ENCODE results near the gene LRRC45. TPM values are rescaled to one million over a fixed set of nuclear protein-coding genes. Genes with fewer than 3 reads are reported as not detected.
A peak's percentile ranks its signal among the peaks of the same experiment; 100 is the strongest.

The LRRC45 gene
- total and polyA plus RNA-seq, 9 of the 15 experiments (the other 6 are each of a cell fraction or from before 2014, with no cell fraction given): 3.5 to 21.5 (median 11.2) TPM; not detected in 2

GRCh38 chr17:82006468-82007227, 16.5 kb upstream of the LRRC45 start:
- Histone ChIP-seq H3K9me1 (ENCODE audit: control insufficient read depth, insufficient read depth, low read length) (peaks cover 3% of the 10 kb centered on the region), H3K4me2 (ENCODE audit: insufficient read depth, low read length) (no peak overlapping the region), H3K9ac (ENCODE audit: insufficient read depth in 1 of 2, low read depth in 2 of 2, low read length in 2 of 2) (peak overlapping the region in 1 of 2 experiments; percentile 14; a peak in 1 of 4 replicates), H3K27ac (ENCODE audit: extremely low read depth, low read depth, low read length) (no peak overlapping the region), H4K20me1 (replicated peaks; ENCODE audit: control insufficient read depth, insufficient read depth, low read length) (0 out of 2 replicates have a peak, but pooled peaks cover 4% of the 10 kb centered on the region), H3K9me3 (replicated peaks; ENCODE audit: control insufficient read depth, insufficient read depth, low read depth, low read length) (no peaks in the 10 kb centered on the region), H3K79me2 (ENCODE audit: control insufficient read depth, insufficient read depth, low read length) (no peaks in the 10 kb centered on the region), H3K27me3 (ENCODE audit: control insufficient read depth in 2 of 2, insufficient read depth in 2 of 2, low read length in 2 of 2) (no peaks in the 10 kb centered on the region), H2AFZ (ENCODE audit: low read depth, low read length) (no peak overlapping the region), H3K4me3 (no peak overlapping the region), H3K36me3 (ENCODE audit: control insufficient read depth, insufficient read depth, low read length) (no peaks in the 10 kb centered on the region; the same call in 2 of the 3 replicates), H3K4me1 (replicated peaks in 1 of 2; ENCODE audit: control insufficient read depth in 2 of 2, insufficient read depth in 2 of 2, low read length in 2 of 2) (peaks cover 0 to 71% of the 10 kb centered on the region in 2 experiments; a peak in 1 of 5 replicates)
- DNase-seq (ENCODE audit: extremely low read depth in 1 of 4, low spot score in 3 of 4) (no peak), ATAC-seq (no peak), FAIRE-seq (no peak)
- BruUV-seq (replicated peaks): no TSS peak
- POLR2A ChIA-PET: no interaction called here
- 75% methylated on average over 19 of the region's 24 CpGs for WGBS (ENCODE audit: insufficient coverage, low coverage, missing lambda C conversion rate)
- CTCF ChIA-PET (ENCODE audit: low intra/inter-chr PET ratio): no interaction called here
- intact Hi-C loops (cut with micrococcal nuclease) (no loop called here), in situ Hi-C loops (cut with MboI) (no loop called here)
- TF ChIP-seq ZNF165 (CRISPR knock-in tag; IDR thresholded peaks at IDR 0.05; ENCODE audit: borderline replicate concordance) (no peak), KDM5B (IDR thresholded peaks at IDR 0.05; ENCODE audit: insufficient replicate concordance, low read depth, low read length) (no peak)

- no peaks in the 10 kb centered on the region for H3K79me2 ChIP-seq (ENCODE audit: control insufficient read depth, insufficient read depth, low read length)
- H3K4me3 ChIP-seq: no peak overlapping the region
- peak overlapping the region in 1 of 2 experiments; percentile 14; a peak in 1 of 4 replicates for H3K9ac ChIP-seq (ENCODE audit: insufficient read depth in 1 of 2, low read depth in 2 of 2, low read length in 2 of 2)
- no peak overlapping the region for H3K4me2 ChIP-seq (ENCODE audit: insufficient read depth, low read length)
- peaks cover 3% of the 10 kb centered on the region for H3K9me1 ChIP-seq (ENCODE audit: control insufficient read depth, insufficient read depth, low read length)
- in situ Hi-C loops (cut with MboI) (no loop called here), intact Hi-C loops (cut with micrococcal nuclease) (no loop called here)
- BruUV-seq (replicated peaks): no TSS peak
- H3K27ac ChIP-seq (ENCODE audit: extremely low read depth, low read depth, low read length): no peak overlapping the region
- ChIA-PET POLR2A (no interaction called here), CTCF (ENCODE audit: low intra/inter-chr PET ratio) (no interaction called here)
- no peak overlapping the region for H2AFZ ChIP-seq (ENCODE audit: low read depth, low read length)
- TF ChIP-seq KDM1A (IDR thresholded peaks at IDR 0.05): no peak
- TF ChIP-seq IFI16 (CRISPR knock-in tag; IDR thresholded peaks at IDR 0.05): no peak
- TF ChIP-seq NR2C2 (CRISPR knock-in tag; IDR thresholded peaks at IDR 0.05): no peak
- no peak for TF ChIP-seq NR2C2 (tag; IDR thresholded peaks at IDR 0.05)
- TF ChIP-seq, protein P1, sequence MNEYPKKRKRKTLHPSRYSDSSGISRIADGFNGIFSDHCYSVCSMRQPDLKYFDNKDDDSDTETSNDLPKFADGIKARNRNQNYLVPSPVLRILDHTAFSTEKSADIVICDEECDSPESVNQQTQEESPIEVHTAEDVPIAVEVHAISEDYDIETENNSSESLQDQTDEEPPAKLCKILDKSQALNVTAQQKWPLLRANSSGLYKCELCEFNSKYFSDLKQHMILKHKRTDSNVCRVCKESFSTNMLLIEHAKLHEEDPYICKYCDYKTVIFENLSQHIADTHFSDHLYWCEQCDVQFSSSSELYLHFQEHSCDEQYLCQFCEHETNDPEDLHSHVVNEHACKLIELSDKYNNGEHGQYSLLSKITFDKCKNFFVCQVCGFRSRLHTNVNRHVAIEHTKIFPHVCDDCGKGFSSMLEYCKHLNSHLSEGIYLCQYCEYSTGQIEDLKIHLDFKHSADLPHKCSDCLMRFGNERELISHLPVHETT (CRISPR knock-in tag; conservative IDR thresholded peaks at IDR 0.05 in 1 of 2, IDR thresholded peaks at IDR 0.05 in 1 of 2): no peak
- TF ChIP-seq MTA1 (IDR thresholded peaks at IDR 0.05; ENCODE audit: borderline replicate concordance): no peak
- TF ChIP-seq, protein P2, sequence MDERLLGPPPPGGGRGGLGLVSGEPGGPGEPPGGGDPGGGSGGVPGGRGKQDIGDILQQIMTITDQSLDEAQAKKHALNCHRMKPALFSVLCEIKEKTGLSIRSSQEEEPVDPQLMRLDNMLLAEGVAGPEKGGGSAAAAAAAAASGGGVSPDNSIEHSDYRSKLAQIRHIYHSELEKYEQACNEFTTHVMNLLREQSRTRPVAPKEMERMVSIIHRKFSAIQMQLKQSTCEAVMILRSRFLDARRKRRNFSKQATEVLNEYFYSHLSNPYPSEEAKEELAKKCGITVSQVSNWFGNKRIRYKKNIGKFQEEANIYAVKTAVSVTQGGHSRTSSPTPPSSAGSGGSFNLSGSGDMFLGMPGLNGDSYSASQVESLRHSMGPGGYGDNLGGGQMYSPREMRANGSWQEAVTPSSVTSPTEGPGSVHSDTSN (CRISPR knock-in tag; IDR thresholded peaks at IDR 0.05; ENCODE audit: low read depth): no peak
- TF ChIP-seq, protein P2 (tag; conservative IDR thresholded peaks at IDR 0.05; ENCODE audit: low read depth): no peak
- TF ChIP-seq CBX2 (IDR thresholded peaks at IDR 0.05; ENCODE audit: insufficient read depth, low read length, poor library complexity, severe bottlenecking): no peak
- no peak for ATAC-seq
- peaks cover 0 to 74% of the 10 kb centered on the region in 2 experiments; a peak in 1 of 5 replicates for H3K4me1 ChIP-seq (replicated peaks in 1 of 2; ENCODE audit: control insufficient read depth in 2 of 2, insufficient read depth in 2 of 2, low read length in 2 of 2)
- no peaks in the 10 kb centered on the region for H3K9me3 ChIP-seq (replicated peaks; ENCODE audit: control insufficient read depth, insufficient read depth, low read depth, low read length)
- no peak for FAIRE-seq
- H3K36me3 ChIP-seq (ENCODE audit: control insufficient read depth, insufficient read depth, low read length): no peaks in the 10 kb centered on the region; the same call in 2 of the 3 replicates
- no peaks in the 10 kb centered on the region for H3K27me3 ChIP-seq (ENCODE audit: control insufficient read depth in 2 of 2, insufficient read depth in 2 of 2, low read length in 2 of 2)
- DNase-seq (ENCODE audit: extremely low read depth in 1 of 4, low spot score in 3 of 4): no peak
- 61% methylated on average over 5 of the region's 6 CpGs for WGBS (ENCODE audit: insufficient coverage, low coverage, missing lambda C conversion rate)
- H4K20me1 ChIP-seq (replicated peaks; ENCODE audit: control insufficient read depth, insufficient read depth, low read length): 0 out of 2 replicates have a peak, but pooled peaks cover 4% of the 10 kb centered on the region
Observed at GRCh38 chr17:82007228-82007494, 15.9 kb upstream of the LRRC45 start.
